ENCODE data around the gene PTPRN2.
"Not testable (repeated sequence)": the region's sequence is repeated elsewhere in the genome, so short reads cannot be mapped to it uniquely, and the experiment has no call there.

PTPRN2 gene

DNA sequence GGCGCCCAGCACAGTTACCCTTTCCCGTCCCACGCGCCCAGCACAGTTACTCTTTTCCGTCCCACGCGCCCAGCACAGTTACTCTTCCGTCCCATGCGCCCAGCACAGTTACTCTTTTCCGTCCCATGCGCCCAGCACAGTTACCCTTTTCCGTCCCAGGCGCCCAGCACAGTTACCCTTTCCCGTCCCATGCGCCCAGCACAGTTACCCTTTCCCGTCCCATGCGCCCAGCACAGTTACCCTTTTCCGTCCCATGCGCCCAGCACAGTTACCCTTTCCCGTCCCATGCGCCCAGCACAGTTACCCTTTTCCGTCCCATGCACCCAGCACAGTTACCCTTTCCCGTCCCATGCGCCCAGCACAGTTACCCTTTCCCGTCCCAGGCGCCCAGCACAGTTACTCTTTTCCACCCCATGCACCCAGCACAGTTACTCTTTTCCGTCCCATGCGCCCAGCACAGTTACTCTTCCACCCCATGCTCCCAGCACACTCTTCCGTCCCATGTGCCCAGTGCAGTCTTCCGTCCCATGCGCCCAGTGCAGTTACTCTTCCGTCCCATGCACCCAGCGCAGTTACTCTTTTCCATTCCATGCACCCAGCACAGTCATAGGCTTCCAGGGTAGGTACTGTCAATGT is 853.7 kb downstream of the PTPRN2 start:
- in situ Hi-C loops (cut with HindIII; ENCODE audit: low sequenced_read_pairs), result not testable (repeated sequence)

DNA sequence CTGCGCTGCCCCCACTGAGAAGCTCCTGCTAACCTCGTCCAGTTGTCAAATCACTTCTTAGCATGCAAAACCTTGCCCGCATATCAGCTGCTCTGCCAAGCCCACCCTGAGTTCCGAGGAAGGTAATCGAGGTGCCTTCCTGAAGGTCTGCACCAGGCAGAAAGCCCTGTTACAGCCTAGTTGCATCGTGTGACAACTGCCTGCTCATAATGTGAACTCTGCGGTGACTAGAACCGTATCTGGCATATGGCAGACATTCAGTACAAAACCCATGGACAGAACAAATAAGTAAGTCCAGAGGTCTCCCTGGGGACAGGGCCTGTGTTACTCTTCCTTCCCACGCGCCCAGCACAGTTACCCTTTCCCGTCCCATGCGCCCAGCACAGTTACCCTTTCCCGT is 856.5 kb downstream of the PTPRN2 start:
- in situ Hi-C loops (cut with HindIII; ENCODE audit: low sequenced_read_pairs), result no loop called here

GRCh38 chr7:157730614-157731013 is 857.0 kb downstream of the PTPRN2 start:
- in situ Hi-C loops (cut with HindIII; ENCODE audit: low sequenced_read_pairs), result no loop called here

GRCh38 chr7:157729566-157729965 is 858.1 kb downstream of the PTPRN2 start:
- in situ Hi-C loops (cut with HindIII; ENCODE audit: low sequenced_read_pairs), result no loop called here

DNA sequence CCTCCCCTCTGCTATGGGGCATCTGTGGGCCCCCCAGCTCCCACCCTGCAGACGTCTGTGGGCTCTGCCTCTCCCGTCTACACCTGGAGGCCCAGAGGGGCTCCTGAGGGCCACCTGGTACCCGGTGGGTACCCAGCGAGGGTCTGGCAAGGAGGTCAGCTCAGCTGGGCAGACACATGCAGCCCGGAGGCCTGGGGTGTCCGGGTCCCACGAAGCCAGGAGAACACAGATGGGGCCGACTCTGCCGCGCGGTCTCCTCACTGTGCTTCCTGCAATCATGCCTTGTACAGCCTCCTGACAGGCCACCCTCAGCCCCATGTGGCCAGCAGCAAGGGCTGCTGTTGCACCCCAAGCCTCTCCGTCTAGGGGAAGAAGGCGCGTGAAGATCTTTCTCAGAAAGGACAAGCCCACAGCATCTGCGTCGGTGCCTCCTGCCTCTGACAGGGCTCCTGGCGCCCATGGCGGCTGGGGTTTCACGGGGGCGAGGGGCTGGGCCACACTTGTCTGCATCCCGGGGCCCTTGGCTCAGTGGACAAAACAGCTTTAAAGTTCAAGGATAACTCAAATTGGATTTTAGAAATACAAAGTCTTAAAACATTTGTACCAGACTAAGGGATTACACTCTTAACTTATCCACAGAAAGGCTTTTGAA is 859.5 kb downstream of the PTPRN2 start:
- in situ Hi-C loops (cut with HindIII; ENCODE audit: low sequenced_read_pairs), result no loop called here

- in situ Hi-C loops (cut with HindIII; ENCODE audit: low sequenced_read_pairs), result no loop called here
Measured at GRCh38 chr7:157726764-157727163, 860.9 kb downstream of the PTPRN2 start.

DNA sequence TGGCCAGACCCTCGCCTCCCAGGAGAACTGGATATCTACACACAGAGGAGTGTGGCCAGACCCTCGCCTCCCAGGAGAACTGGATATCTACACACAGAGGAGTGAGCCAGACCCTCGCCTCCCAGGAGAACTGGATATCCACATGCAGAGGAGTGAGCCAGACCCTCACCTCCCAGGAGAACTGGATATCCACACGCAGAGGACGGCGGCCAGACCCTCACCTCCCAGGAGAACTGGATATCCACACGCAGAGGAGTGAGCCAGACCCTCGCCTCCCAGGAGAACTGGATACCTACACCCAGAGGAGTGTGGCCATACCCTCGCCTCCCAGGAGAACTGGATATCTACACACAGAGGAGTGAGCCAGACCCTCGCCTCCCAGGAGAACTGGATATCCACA is 862.3 kb downstream of the PTPRN2 start:
- in situ Hi-C loops (cut with HindIII; ENCODE audit: low sequenced_read_pairs), result not testable (repeated sequence)

DNA sequence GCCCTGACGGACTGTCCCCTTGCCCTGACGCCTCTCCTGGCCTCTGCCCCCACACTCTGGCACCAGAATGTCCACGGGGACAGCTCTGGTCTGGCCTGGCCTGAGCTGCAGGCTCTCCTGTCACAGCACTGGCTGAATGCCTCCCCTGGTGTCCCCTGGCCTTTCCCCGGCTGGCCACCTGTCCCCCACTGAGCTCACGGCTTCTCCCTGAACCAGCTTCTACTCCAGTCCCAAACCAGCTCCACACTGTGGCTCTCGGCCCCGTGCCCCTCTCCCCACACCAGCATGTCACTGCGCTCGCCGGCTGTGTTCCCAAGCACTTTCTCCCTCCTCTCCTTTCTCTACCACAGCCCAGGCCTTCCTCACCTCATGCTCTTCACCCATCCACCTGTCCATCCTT is 864.4 kb downstream of the PTPRN2 start:
- in situ Hi-C loops (cut with HindIII; ENCODE audit: low sequenced_read_pairs), result no loop called here

- in situ Hi-C loops (cut with HindIII; ENCODE audit: low sequenced_read_pairs), result no loop called here
Measured at GRCh38 chr7:157722137-157723060, 865.2 kb downstream of the PTPRN2 start.

GRCh38 chr7:157721468-157722136 is 866.0 kb downstream of the PTPRN2 start:
- in situ Hi-C loops (cut with HindIII; ENCODE audit: low sequenced_read_pairs), result no loop called here

DNA sequence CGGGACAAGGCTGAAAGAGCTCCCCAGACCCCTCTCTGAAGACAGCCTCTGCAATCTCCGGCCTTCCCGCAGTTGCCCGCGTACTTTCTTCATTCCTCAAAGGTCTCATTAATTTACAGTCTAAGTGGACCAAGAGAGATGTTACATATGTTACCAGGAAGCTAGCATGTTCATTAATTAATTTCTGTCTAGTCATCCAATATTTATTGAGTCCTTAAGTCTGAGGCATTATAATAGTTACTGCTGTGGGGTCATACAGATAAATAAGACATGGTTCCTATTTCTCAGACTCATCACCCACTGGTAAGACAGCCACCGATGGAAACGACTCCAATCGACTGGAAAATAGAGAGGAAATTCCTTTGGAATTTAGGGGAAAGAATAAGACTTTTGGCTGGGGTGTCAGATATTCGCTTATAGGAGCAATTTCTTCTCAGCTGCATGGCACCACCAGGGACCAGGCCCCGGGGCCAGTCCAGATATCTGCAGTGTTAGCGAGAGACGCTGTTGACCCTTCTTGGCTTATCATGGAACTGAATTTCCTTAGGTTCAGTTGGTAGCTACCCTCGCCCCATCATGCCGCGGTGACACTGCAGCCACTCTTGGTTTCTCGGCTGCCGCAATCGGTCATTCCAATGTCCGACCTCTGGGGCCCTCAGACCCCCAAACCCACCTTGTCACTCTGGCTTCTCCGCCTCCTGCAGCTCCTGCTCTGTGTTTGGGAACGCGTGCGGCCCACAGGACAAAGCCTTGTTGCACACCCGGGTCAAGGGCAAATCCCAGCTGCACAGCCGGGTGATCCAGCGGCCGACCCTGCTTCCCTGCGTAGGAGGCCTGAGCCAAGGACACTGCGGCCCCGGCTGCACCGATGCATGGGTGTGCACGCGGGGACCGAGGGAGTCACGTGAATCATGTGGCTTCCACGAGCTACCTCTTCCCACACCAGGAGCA is 867.6 kb downstream of the PTPRN2 start:
- in situ Hi-C loops (cut with HindIII; ENCODE audit: low sequenced_read_pairs), result no loop called here

GRCh38 chr7:157719008-157719682 is 868.5 kb downstream of the PTPRN2 start:
- in situ Hi-C loops (cut with HindIII; ENCODE audit: low sequenced_read_pairs), result no loop called here

GRCh38 chr7:157718303-157719007 is 869.2 kb downstream of the PTPRN2 start:
- in situ Hi-C loops (cut with HindIII; ENCODE audit: low sequenced_read_pairs), result no loop called here

GRCh38 chr7:157717211-157718174 is 870.1 kb downstream of the PTPRN2 start:
- in situ Hi-C loops (cut with HindIII; ENCODE audit: low sequenced_read_pairs), result no loop called here

DNA sequence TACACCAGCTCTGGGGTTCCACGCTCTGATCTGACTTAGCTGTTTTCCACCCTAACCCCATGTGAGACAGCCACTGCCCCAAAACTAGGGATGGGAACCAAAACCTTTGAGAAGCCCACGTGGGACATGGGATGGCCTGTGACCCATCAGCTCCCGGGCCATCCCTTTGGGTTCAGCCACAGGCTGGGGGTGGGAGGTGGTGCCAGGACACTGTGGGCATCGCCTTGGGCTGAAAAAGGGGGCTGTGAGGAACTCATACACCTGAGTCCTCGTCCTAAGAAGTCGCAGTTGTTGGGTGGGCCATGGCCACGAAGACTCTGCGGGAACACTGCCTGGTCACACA is 871.7 kb downstream of the PTPRN2 start:
- in situ Hi-C loops (cut with HindIII; ENCODE audit: low sequenced_read_pairs), result no loop called here

- in situ Hi-C loops (cut with HindIII; ENCODE audit: low sequenced_read_pairs), result no loop called here
Measured at GRCh38 chr7:157715071-157715937, 872.3 kb downstream of the PTPRN2 start.
